NCI-H345 (cell line): ENCODE measurements around the gene TOX2.

ENCODE experiments used
- DNase-seq: peaks from one replicate; lab custom pipeline; 2025; lab: John Stamatoyannopoulos, UW

Gene TOX2

DNA sequence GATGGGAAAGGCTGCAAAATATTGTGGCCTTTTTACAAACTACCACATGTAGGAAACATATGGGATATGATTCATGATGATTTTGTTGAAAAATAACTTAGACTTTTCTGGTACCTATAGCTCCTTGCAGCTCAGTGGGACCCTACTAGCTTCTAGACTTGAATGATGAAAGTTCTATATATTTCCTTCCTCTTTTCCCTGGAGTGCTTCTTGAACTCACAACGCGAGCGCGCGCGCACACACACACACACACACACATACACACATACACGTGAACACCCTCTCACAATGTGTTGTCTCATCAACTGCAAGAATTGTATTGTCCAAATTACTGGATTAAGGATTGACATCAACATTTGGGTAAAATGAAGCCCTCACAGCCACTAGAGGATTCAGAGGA, 61.9 kb downstream of the TOX2 start:
- no peak for DNase-seq

DNA sequence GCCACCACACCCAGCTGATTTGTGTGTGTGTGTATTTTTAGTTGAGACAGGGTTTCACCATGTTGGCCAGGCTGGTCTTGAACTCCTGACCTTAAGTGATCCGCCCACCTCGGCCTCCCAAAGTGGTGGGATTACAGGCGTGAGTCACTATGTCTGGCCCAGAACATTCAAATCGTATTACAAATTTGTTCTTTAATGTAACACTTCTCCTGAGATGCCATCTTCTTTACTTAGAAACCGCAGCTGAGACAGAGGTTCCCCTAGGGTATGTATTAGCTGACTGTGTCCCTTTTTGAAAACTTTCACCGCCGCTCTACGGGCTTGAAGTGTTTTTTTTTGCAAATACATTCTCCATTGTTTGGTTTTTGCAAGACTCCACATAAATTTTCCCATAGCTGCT, 62.6 kb downstream of the TOX2 start:
- no peak for DNase-seq

GRCh38 chr20:43977962-43978361, 63.3 kb downstream of the TOX2 start:
- no peak for DNase-seq

DNA sequence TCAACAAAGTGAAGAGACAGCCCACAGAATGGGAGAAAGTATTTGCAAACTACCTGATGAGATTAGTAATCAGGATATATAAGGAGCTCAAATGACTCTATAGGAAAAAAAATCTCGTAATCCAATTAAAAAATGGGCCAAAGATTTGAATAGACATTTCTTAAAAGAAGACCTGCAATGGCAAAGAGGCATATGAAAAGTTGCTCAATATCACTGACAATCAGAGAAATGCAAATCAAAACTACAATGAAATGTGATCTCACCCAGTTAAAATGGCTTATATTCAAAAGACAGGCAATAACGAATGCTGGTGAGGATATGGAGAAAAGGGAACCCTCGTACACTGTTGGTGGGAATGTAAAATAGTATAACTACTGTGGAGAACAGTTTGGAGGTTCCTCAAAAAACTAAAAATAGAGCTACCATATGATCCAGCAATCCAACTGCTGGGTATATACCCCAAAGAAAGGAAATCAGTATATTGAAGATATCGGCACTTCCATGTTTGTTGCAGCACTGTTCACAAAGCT, 65.0 kb downstream of the TOX2 start:
- DNase-seq = no peak

DNA sequence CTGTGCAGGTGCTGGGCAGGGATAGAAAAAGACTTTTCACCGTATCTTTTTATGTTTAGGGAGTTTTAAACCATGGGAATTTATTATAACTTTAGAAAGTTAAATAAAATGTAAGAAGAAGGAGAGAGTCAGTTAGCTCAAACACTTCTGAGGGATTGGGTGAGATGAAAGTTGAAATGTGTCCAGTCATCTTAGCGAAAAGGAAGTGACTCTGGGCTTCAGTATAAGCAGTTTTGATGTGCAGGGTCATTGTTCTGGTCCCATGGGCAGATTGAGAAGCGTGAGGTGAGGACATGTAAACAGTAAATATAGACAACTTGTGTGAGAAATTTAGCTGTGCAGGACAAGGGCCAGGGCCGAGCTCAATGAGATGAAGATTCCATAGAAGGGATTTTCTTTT, 66.9 kb downstream of the TOX2 start:
- no peak for DNase-seq

GRCh38 chr20:43982016-43982415, 67.4 kb downstream of the TOX2 start:
- no peak for DNase-seq

DNA sequence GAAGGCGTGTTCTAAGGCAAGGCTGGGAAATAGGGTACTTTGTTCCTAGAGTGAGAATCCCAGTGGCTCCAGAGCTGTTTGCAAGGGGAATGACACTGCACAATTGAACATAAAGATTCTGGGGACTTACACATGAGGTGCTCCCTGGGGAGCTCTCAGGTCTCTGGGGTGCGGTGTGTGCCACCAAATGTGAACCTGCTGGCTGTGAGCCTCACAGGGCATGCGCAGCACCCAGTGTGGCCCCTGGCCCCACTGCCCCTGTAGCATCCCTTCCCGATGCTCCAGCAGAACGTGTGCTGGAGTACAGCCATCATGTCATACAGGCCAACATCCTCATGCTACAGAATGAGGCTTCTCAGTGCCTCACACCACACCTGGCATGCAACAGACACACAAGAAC, 68.2 kb downstream of the TOX2 start:
- DNase-seq = no peak

- peak; percentile 29 for DNase-seq
Measured at GRCh38 chr20:43983359-43983758, 68.7 kb downstream of the TOX2 start.

DNA sequence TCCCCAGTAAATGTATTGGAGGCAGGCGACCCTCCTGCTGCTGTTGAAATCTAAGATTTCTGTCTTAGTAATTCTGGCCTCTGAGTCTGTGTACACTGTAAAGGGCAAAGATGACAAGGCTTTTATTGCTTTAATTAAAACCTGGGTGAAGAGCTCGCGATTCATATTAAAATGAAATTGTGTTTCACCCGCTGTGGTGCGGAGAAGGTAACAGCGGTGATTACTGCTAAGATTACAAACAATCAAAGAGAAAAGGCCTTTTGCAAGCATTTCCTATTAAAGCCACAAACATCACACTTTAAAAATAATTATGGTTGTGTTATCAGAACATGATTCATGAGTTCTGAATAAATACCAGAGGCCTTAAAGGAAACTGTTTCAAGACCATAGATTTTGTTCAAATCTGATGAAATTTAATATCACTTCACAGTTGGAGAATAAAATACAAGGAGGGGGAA, 69.3 kb downstream of the TOX2 start:
- DNase-seq = no peak

- no peak for DNase-seq
Measured at GRCh38 chr20:43984587-43984986, 69.9 kb downstream of the TOX2 start.

DNA sequence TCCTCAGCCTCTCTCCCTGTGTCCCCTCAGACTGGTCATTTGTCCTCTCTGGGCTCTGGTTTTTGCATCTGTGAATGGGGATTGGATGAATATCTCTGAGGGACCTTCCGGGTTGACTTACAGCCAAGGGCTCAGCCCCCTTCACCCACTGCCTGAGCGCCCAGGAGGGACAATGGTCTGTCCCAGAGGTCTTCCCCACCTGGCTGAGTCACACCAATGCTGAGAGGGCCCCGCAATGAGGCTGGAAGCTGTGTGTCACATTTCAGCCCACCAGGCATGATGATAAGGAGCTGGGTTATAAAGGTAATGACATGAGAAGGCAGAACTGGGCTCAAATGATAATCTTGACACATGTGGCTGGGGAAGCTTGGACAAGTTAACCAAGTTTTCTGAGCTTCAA, 70.5 kb downstream of the TOX2 start:
- DNase-seq = no peak

DNA sequence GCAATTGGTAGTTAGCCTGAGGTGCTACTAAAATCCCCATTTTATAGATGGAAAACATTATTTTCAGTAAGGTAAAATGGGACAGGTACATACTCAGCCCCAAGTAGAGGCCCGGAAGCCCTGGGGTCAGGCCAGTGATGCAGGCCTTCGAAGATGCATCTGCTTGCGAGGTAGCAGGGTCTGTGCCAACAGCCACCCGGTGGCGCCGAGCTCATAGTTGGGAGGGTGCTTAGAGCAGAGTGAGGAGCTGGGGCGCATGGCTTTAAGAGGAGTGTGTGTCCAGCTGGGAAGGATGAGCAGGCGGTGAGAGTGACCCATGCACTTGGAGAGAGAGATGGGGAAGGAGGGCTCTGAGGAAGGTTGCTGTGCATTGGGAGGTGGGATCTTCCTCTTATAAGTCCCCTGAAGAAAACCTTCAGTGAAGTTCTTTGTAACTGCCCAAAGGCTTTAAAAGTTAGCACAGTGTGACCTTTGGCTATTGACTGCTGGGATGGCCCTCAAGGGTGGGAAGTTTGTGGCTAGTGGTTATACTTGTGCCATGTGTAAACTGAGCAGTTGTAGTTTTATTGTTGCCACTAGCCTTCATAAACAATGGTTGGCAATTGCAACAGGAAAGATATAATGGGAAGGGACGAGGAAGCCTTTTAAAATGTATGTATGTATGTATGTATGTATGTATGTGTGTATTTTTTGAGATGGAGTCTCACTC, 71.1 kb downstream of the TOX2 start:
- no peak for DNase-seq

- DNase-seq = no peak
Measured at GRCh38 chr20:43987018-43987417, 72.4 kb downstream of the TOX2 start.

GRCh38 chr20:43987531-43987930, 72.9 kb downstream of the TOX2 start:
- DNase-seq = peak; percentile 54

DNA sequence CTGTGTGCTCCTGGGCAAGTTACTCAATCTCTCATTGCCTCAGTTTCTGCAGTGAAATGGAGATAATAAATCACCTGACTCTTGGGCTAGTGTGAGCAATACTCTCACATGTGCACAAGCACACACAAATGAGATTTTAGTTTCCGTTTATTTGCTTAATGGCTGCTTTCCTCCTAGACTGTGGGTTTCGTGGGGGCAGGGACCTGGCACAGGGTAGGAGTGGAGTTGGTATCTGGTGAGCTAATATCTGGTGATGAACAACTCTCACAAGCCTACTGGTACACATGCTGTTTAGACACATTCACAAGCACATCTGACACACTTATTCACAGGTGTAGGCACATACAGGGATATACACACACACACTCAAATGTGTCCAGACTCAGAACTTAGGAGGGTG, 73.8 kb downstream of the TOX2 start:
- no peak for DNase-seq

- DNase-seq = no peak
Measured at GRCh38 chr20:43988867-43989266, 74.2 kb downstream of the TOX2 start.

- no peak for DNase-seq
Measured at GRCh38 chr20:43991261-43991660, 76.6 kb downstream of the TOX2 start.

GRCh38 chr20:43991982-43992381, 77.3 kb downstream of the TOX2 start:
- DNase-seq = no peak

DNA sequence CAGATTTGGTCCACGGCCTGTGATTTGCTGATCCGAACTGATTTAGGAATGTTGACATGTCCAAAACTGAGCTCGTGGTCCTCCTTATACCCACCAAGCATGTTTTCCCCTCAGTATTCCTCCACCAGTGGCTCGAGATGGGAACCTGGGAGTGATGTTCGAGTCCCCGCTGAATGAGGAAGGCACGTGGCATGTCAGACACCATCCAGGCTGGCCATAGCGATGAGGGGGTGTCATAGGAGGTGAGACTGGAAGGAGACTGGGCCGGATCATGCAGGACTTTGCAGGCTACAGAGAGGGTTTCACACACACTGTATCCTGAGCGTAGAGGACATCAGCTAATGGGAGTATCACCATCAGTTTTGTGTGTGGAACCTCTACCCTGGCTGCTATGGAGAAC, 78.2 kb downstream of the TOX2 start:
- DNase-seq = no peak

DNA sequence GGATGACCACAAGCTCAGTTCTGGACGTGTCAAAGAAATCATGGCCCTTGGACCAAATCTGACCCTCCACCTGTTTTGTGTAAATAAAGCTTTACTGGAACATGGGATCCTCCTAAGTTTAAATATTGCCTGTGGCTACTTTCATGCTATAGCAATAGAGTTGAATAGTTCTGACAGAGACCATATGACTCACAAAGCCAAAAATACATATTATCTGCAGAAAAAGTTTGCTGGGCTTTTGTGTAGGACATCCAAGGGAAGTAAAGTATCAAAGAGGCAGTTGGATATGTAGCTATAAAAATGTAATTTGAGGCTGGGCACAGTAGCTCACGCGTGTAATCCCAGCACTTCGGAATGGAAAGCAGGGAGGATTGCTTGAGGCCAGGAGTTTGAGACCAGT, 78.9 kb downstream of the TOX2 start:
- no peak for DNase-seq

- no peak for DNase-seq
Measured at GRCh38 chr20:43994486-43995100, 79.9 kb downstream of the TOX2 start.

GRCh38 chr20:43995645-43996044, 81.0 kb downstream of the TOX2 start:
- no peak for DNase-seq

- DNase-seq = no peak
Measured at GRCh38 chr20:43996240-43996930, 81.7 kb downstream of the TOX2 start.
